Body of pancreas (tissue), 4 donors: ENCODE measurements around the gene MPV17L2. TPM values are rescaled to one million over a fixed set of nuclear protein-coding genes. Genes with fewer than 3 reads are reported as not detected.

ENCODE experiments used
- ATAC-seq: fragments of 150-250 bp; one replicate; pipeline ENCODE4 v1.9.1; 2016
- DNase-seq, 4 donors: peaks; one replicate each; pipeline ENCODE4 v3.0.0-alpha.2; 2019
- H3K27ac ChIP-seq, 4 donors: fragments of 200-600 bp; sonication (generic); 1 replicate in 3 of 4; 2 replicates in 1 of 4; pipeline versions ENCODE4 v1.5.1 to v1.6.1; 2016 to 2019; ENCODE audit warnings: mild to moderate bottlenecking in 1 of 4, mixed read lengths in 1 of 4, moderate library complexity in 1 of 4
- H3K27me3 ChIP-seq, 2 donors: fragments of 200-600 bp; sonication (generic); one replicate each; pipeline ENCODE4 v1.6.0; 2016; ENCODE audit warnings: mild to moderate bottlenecking in 1 of 2
- H3K36me3 ChIP-seq, 2 donors: fragments of 200-600 bp; sonication (generic); replicated peaks in 1 of 2; 2 replicates each; pipeline ENCODE4 v1.5.1; 2016; ENCODE audit warnings: low read depth in 2 of 2; ENCODE audit not compliant: insufficient read depth in 1 of 2
- H3K4me1 ChIP-seq: fragments of 200-600 bp; sonication (generic); one replicate; pipeline ENCODE4 v1.6.0; 2016
- H3K4me3 ChIP-seq, 2 donors: fragments of 200-600 bp; sonication (generic); 1 replicate in 1 of 2; 2 replicates in 1 of 2; pipeline ENCODE4 v1.5.1; 2016 to 2019
- H3K9me3 ChIP-seq, 3 donors: fragments of 200-600 bp; sonication (generic); 1 replicate in 2 of 3; 2 replicates in 1 of 3; pipeline ENCODE4 v1.5.1; 2016
- CTCF ChIP-seq, 7 experiments: fragments of 450-650 bp in 4 of 7; fragments of 200-600 bp in 3 of 7; sonication (generic) in 3 of 7; IDR thresholded peaks; one replicate each; pipeline ENCODE4 v1.5.1; 2016 to 2019; ENCODE audit warnings: antibody characterized with exemption in 7 of 7
- POLR2A ChIP-seq, 3 donors: fragments of 450-650 bp; IDR thresholded peaks; one replicate each; pipeline ENCODE4 v1.6.1; 2016; ENCODE audit warnings: antibody characterized with exemption in 3 of 3, mild to moderate bottlenecking in 2 of 3
- WGBS, 2 donors: methylation state at CpG; one replicate each; pipeline ENCODE4 v1.1.5; 2017; 5-methylcytosine and 5-hydroxymethylcytosine counted together
- intact Hi-C: fragments of 100-400 bp; cut with DNase I; formaldehyde crosslinking; loops from one replicate; pipeline ENCODE4 v1.15.1; 2023
- total RNA-seq, 2 donors: library from RNA; depleted of rRNA; stranded (reverse); fragments of >200 nt; gene quantifications; one replicate each; pipeline ENCODE4 v1.1.0, GENCODE V29; 2016

Gene MPV17L2
- total RNA-seq, 2 donors from 2014 or later: 3.4 to 5.6 TPM

- no peak overlapping the region for H3K4me3 ChIP-seq
- 89 to 95% methylated on average over 9 to 19 of the region's 19 CpGs for WGBS, 2 donors
- peaks cover 17 to 47% of the 10 kb centered on the region in 2 donors for H3K36me3 ChIP-seq
- intact Hi-C loops: no loop called here
- no peak overlapping the region for H3K27ac ChIP-seq
- no peaks in the 10 kb centered on the region for H3K27me3 ChIP-seq
- no peak for DNase-seq
- H3K9me3 ChIP-seq: no peaks in the 10 kb centered on the region
- TF ChIP-seq POLR2A (IDR thresholded peaks at IDR 0.05) (no peak), CTCF (IDR thresholded peaks at IDR 0.05) (no peak)
- ATAC-seq: no peak
- no peaks in the 10 kb centered on the region for H3K4me1 ChIP-seq
Observed at GRCh38 chr19:18145391-18145999, 47.5 kb upstream of the MPV17L2 start.

GRCh38 chr19:18147396-18147795 lies 45.6 kb upstream of the MPV17L2 start:
- Histone ChIP-seq H3K27ac (no peak overlapping the region), H3K9me3 (no peaks in the 10 kb centered on the region), H3K36me3 (peaks cover 17 to 38% of the 10 kb centered on the region in 2 donors), H3K27me3 (no peaks in the 10 kb centered on the region), H3K4me3 (no peak overlapping the region), H3K4me1 (peaks cover 16% of the 10 kb centered on the region)
- ATAC-seq: no peak
- WGBS, 2 donors: 94 to 95% methylated on average over 11 to 13 of the region's 13 CpGs
- intact Hi-C loops: no loop called here
- DNase-seq: no peak
- no peak for TF ChIP-seq CTCF (IDR thresholded peaks at IDR 0.05)
- no peak for TF ChIP-seq POLR2A (IDR thresholded peaks at IDR 0.05)

- no peaks in the 10 kb centered on the region for H3K9me3 ChIP-seq
- intact Hi-C loops: no loop called here
- ATAC-seq (no peak), DNase-seq (no peak)
- TF ChIP-seq POLR2A (IDR thresholded peaks at IDR 0.05) (no peak), CTCF (IDR thresholded peaks at IDR 0.05) (no peak)
- peaks cover 27% of the 10 kb centered on the region for H3K4me1 ChIP-seq
- H3K36me3 ChIP-seq: peaks cover 11 to 24% of the 10 kb centered on the region in 2 donors
- no peak overlapping the region for H3K27ac ChIP-seq
- 85 to 89% methylated on average over 14 to 16 of the region's 16 CpGs for whole genome bisulfite sequencing, 2 donors
- no peak overlapping the region for H3K4me3 ChIP-seq
- H3K27me3 ChIP-seq: no peaks in the 10 kb centered on the region
Observed at GRCh38 chr19:18149596-18149975, 43.4 kb upstream of the MPV17L2 start.

- DNase-seq: peak in 3 of 4 donors; percentile 46 to 54 (median 47)
Observed at GRCh38 chr19:18150776-18151624, 42.0 kb upstream of the MPV17L2 start.

More at GRCh38 chr19:18150776-18151624, 42.0 kb upstream of the MPV17L2 start:
- Histone ChIP-seq H3K27me3 (no peaks in the 10 kb centered on the region), H3K4me3 (no peak overlapping the region), H3K27ac (peak overlapping the region in 2 of 4 donors; percentile 35 to 93), H3K4me1 (peaks cover 40% of the 10 kb centered on the region), H3K9me3 (no peaks in the 10 kb centered on the region), H3K36me3 (peaks cover 0 to 11% of the 10 kb centered on the region in 2 donors)
- intact Hi-C loops: no loop called here
- no peak for TF ChIP-seq CTCF (IDR thresholded peaks at IDR 0.05)
- no peak for TF ChIP-seq POLR2A (IDR thresholded peaks at IDR 0.05)
- no peak for ATAC-seq
- WGBS, 2 donors: 55 to 57% methylated on average over 10 to 18 of the region's 18 CpGs
